Fibroblast of lung (primary cell): ENCODE results near the gene NCOA5. TPM values are rescaled to one million over a fixed set of nuclear protein-coding genes. Genes with fewer than 3 reads are reported as not detected.

ENCODE experiments used
- DNase-seq, 2 donors: peaks; one replicate each; pipeline versions ENCODE4 v3.0.0 to v3.0.0-alpha.2; 2010; ENCODE audit warnings: low read depth in 2 of 2
- H2AFZ ChIP-seq: 2 replicates; pipeline ENCODE4 v1.5.1; 2012; ENCODE audit warnings: low read length, control low read depth, inconsistent platforms
- H3K27ac ChIP-seq: 2 replicates; pipeline ENCODE4 v1.5.1; 2011; ENCODE audit warnings: low read length, control low read depth; ENCODE audit not compliant: insufficient read depth
- H3K27me3 ChIP-seq: 2 replicates; pipeline ENCODE4 v1.5.1; 2011; ENCODE audit warnings: mild to moderate bottlenecking, low read length; ENCODE audit not compliant: control insufficient read depth, insufficient read depth
- H3K36me3 ChIP-seq: 2 replicates; pipeline ENCODE4 v1.5.1; 2011; ENCODE audit warnings: low read length; ENCODE audit not compliant: control insufficient read depth, insufficient read depth
- H3K4me1 ChIP-seq: 2 replicates; pipeline ENCODE4 v1.5.1; 2011; ENCODE audit warnings: low read length; ENCODE audit not compliant: control insufficient read depth, insufficient read depth; ENCODE audit errors: extremely low read depth
- H3K4me2 ChIP-seq: 2 replicates; pipeline ENCODE4 v1.5.1; 2011; ENCODE audit warnings: low read length, control low read depth; ENCODE audit not compliant: insufficient read depth; ENCODE audit errors: extremely low read depth
- H3K4me3 ChIP-seq, 4 experiments: fragments of 200-600 bp in 1 of 4; sonication (generic) in 1 of 4; replicated peaks in 1 of 4; 2 replicates each; pipeline ENCODE4 v1.5.1; 2011 to 2016; ENCODE audit warnings: low read length in 4 of 4, low read depth in 3 of 4, mild to moderate bottlenecking in 3 of 4, control low read depth in 2 of 4, inconsistent platforms in 1 of 4, mixed read lengths in 1 of 4; ENCODE audit not compliant: insufficient read depth in 1 of 4; ENCODE audit errors: control extremely low read depth in 1 of 4
- H3K79me2 ChIP-seq: 2 replicates; pipeline ENCODE4 v1.5.1; 2012; ENCODE audit warnings: mild to moderate bottlenecking, low read length, inconsistent platforms; ENCODE audit not compliant: control insufficient read depth, insufficient read depth
- H3K9ac ChIP-seq: 2 replicates; pipeline ENCODE4 v1.5.1; 2011; ENCODE audit warnings: mild to moderate bottlenecking, low read length, control low read depth; ENCODE audit not compliant: insufficient read depth
- H3K9me3 ChIP-seq: 2 replicates; pipeline ENCODE4 v1.5.1; 2012; ENCODE audit warnings: low read depth, low read length; ENCODE audit not compliant: control insufficient read depth, insufficient read depth
- H4K20me1 ChIP-seq: 2 replicates; pipeline ENCODE4 v1.5.1; 2011; ENCODE audit warnings: low read length; ENCODE audit not compliant: control insufficient read depth, insufficient read depth; ENCODE audit errors: extremely low read depth
- CTCF ChIP-seq, 2 donors: IDR thresholded peaks in 1 of 2; conservative IDR thresholded peaks in 1 of 2; 1 replicate in 1 of 2; 2 replicates in 1 of 2; pipeline ENCODE4 v1.5.1; 2011 to 2012; ENCODE audit warnings: low read length in 2 of 2, control low read depth in 1 of 2, inconsistent platforms in 1 of 2, low read depth in 1 of 2, mild to moderate bottlenecking in 1 of 2
- EZH2 ChIP-seq: IDR thresholded peaks from 2 replicates; pipeline ENCODE4 v1.5.1; 2012; ENCODE audit warnings: low read length, control low read depth, mild to moderate bottlenecking; ENCODE audit errors: missing control alignments
- polyA plus RNA-seq, 2 donors: library from polyadenylated mRNA; depleted of rRNA in 1 of 2; stranded (reverse) in 1 of 2; unstranded in 1 of 2; fragments of >200 nt; gene quantifications; 2 replicates each; pipeline ENCODE4 v1.2.1, GENCODE V29; 2011 to 2012; ENCODE audit warnings: missing spikeins in 1 of 2
- total RNA-seq: library from RNA; depleted of rRNA; stranded (reverse); fragments of >200 nt; gene quantifications from 2 replicates; pipeline ENCODE4 v1.2.1, GENCODE V29; 2014

NCOA5 gene
- total and polyA plus RNA-seq, 2 donors (not counting 1 experiment from before 2014, with no cell fraction given): 8.1 to 18.0 TPM

GRCh38 chr20:46057856-46058598 is 31.7 kb downstream of the NCOA5 start:
- Histone ChIP-seq H3K9ac (no peak overlapping the region), H4K20me1 (no peaks in the 10 kb centered on the region), H3K4me1 (peaks cover 2% of the 10 kb centered on the region), H3K27ac (no peak overlapping the region), H3K27me3 (no peaks in the 10 kb centered on the region), H3K4me3 (peak overlapping the region; percentile 31 to 55 (median 42)), H3K79me2 (no peaks in the 10 kb centered on the region), H3K36me3 (peaks cover 4% of the 10 kb centered on the region), H3K4me2 (peak overlapping the region; percentile 75), H3K9me3 (no peaks in the 10 kb centered on the region), H2AFZ (no peak overlapping the region)
- TF ChIP-seq EZH2 (no peak), CTCF (conservative IDR thresholded peaks at IDR 0.05 in 1 of 2, IDR thresholded peaks at IDR 0.05 in 1 of 2; ENCODE audit: low read depth in 1 of 2, low read length in 2 of 2) (peak; percentile 42 to 55)
- DNase-seq: peak; percentile 35 to 62

- Histone ChIP-seq H3K4me1 (peaks cover 2% of the 10 kb centered on the region), H3K4me3 (peak overlapping the region in 1 of 4 experiments; percentile 55), H3K79me2 (no peaks in the 10 kb centered on the region), H4K20me1 (no peaks in the 10 kb centered on the region), H3K27me3 (no peaks in the 10 kb centered on the region), H3K36me3 (peaks cover under 1% of the 10 kb centered on the region), H3K4me2 (peak overlapping the region; percentile 75), H2AFZ (no peak overlapping the region), H3K27ac (no peak overlapping the region), H3K9ac (no peak overlapping the region), H3K9me3 (no peaks in the 10 kb centered on the region)
- DNase-seq: peak; percentile 42 to 47
- TF ChIP-seq EZH2: peak; percentile 65
- TF ChIP-seq CTCF (conservative IDR thresholded peaks at IDR 0.05 in 1 of 2, IDR thresholded peaks at IDR 0.05 in 1 of 2; ENCODE audit: low read depth in 1 of 2, low read length in 2 of 2): no peak
Observed at GRCh38 chr20:46056970-46057855, 32.5 kb downstream of the NCOA5 start.
